HepG2 (cell line): ENCODE data around the gene NUTF2. TPM values are rescaled to one million over a fixed set of nuclear protein-coding genes. Genes with fewer than 3 reads are reported as not detected.

Experiments used
- GABPA ChIP-seq, 2 experiments: IDR thresholded peaks; 2 replicates each; pipeline ENCODE4 v1.6.1; 2011 to 2016; ENCODE audit warnings: low read depth in 2 of 2, low read length in 1 of 2, missing biosample characterization in 1 of 2, missing genetic modification characterization in 1 of 2
- PHF5A ChIP-seq: IDR thresholded peaks from one replicate; pipeline ENCODE4 v1.6.1; 2018; ENCODE audit warnings: low read depth, missing genetic modification reagents; ENCODE audit not compliant: unreplicated experiment
- PHF8 ChIP-seq: sonication (generic); formaldehyde crosslinking; IDR thresholded peaks from 2 replicates; pipeline ENCODE4 v1.5.0; 2020; ENCODE audit warnings: missing genetic modification reagents
- SNAPC4 ChIP-seq: sonication (generic); formaldehyde crosslinking; IDR thresholded peaks from 2 replicates; pipeline ENCODE4 v1.4.0; 2020; ENCODE audit warnings: mild to moderate bottlenecking, missing genetic modification reagents
- ZBTB38 ChIP-seq: sonication (generic); formaldehyde crosslinking; IDR thresholded peaks from 2 replicates; pipeline ENCODE4 v1.5.1; 2020; ENCODE audit warnings: mild to moderate bottlenecking, missing genetic modification reagents
- ZNF138 ChIP-seq: sonication (generic); formaldehyde crosslinking; IDR thresholded peaks from 2 replicates; pipeline ENCODE4 v1.5.0; 2020; ENCODE audit warnings: mild to moderate bottlenecking, low read depth, missing genetic modification reagents
- ZNF44 ChIP-seq: sonication (generic); formaldehyde crosslinking; IDR thresholded peaks from 2 replicates; pipeline ENCODE4 v1.5.1; 2020; ENCODE audit warnings: mild to moderate bottlenecking, missing genetic modification reagents
- ZNF547 ChIP-seq: sonication (generic); formaldehyde crosslinking; IDR thresholded peaks from 2 replicates; pipeline ENCODE4 v1.5.1; 2020; ENCODE audit warnings: mild to moderate bottlenecking, missing genetic modification reagents
- ZNF770 ChIP-seq: sonication (generic); formaldehyde crosslinking; IDR thresholded peaks from 2 replicates; pipeline ENCODE4 v1.5.0; 2020; ENCODE audit warnings: mild to moderate bottlenecking, missing genetic modification reagents
- ZNF800 ChIP-seq: sonication (generic); formaldehyde crosslinking; IDR thresholded peaks from 2 replicates; pipeline ENCODE4 v1.4.0; 2020; ENCODE audit warnings: missing genetic modification reagents
- polyA plus RNA-seq, 8 experiments: library from polyadenylated mRNA; depleted of rRNA in 3 of 8; stranded (reverse) in 7 of 8; unstranded in 1 of 8; fragments of >200 nt; fragmentation: Illumina TruSeq in 4 of 8; extraction: Trizol in 4 of 8; gene quantifications; 2 replicates each; pipeline versions ENCODE4 v1.2.1 to v1.2.3, GENCODE V29; 2011 to 2016; ENCODE audit warnings: low read depth in 4 of 8, missing spikeins in 1 of 8, mixed read lengths in 1 of 8; ENCODE audit not compliant: insufficient read depth in 1 of 8
- total RNA-seq, 5 experiments: library from RNA; depleted of rRNA; stranded (reverse); fragments of >200 nt; fragmentation: Illumina TruSeq; extraction: Trizol; gene quantifications; 2 replicates each; pipeline ENCODE4 v1.2.3, GENCODE V29; 2016; ENCODE audit warnings: low read depth in 1 of 5
- TF ChIP-seq, protein P1 (sequence below): sonication (generic); formaldehyde crosslinking; IDR thresholded peaks from 2 replicates; pipeline ENCODE4 v1.5.0; 2020; ENCODE audit warnings: mild to moderate bottlenecking, missing genetic modification reagents
- TF ChIP-seq, protein P2 (sequence below): sonication (generic); formaldehyde crosslinking; IDR thresholded peaks from 2 replicates; pipeline ENCODE4 v1.5.1; 2020; ENCODE audit warnings: missing genetic modification reagents, mild to moderate bottlenecking, borderline replicate concordance
- TF ChIP-seq, protein P3 (sequence below): sonication (generic); formaldehyde crosslinking; IDR thresholded peaks from 2 replicates; pipeline ENCODE4 v1.5.1; 2020; ENCODE audit warnings: missing genetic modification reagents, mild to moderate bottlenecking, borderline replicate concordance

Gene NUTF2
- total and polyA plus RNA-seq, 2 of the 13 experiments (the other 11 are each of a cell fraction or from before 2014, with no cell fraction given): 168 to 214 TPM

- TF ChIP-seq SNAPC4 (CRISPR knock-in tag) (peak; percentile 83; the same call in 1 of the 2 replicates), PHF8 (CRISPR knock-in tag) (peak; percentile 59; the same call in 1 of the 2 replicates), ZNF770 (peak; percentile 13; the same call in 1 of the 2 replicates), ZNF138 (CRISPR knock-in tag) (peak; percentile 84), PHF5A (CRISPR knock-in tag) (no peak), GABPA (IDR thresholded peaks at IDR 0.05; ENCODE audit: low read depth, low read length) (no peak), GABPA (CRISPR knock-in tag; IDR thresholded peaks at IDR 0.05; ENCODE audit: low read depth) (peak; percentile 15; the same call in 1 of the 2 replicates), ZNF547 (peak; percentile 82; the same call in 1 of the 2 replicates), ZNF800 (CRISPR knock-in tag) (peak; percentile 67; the same call in 1 of the 2 replicates), ZNF44 (CRISPR knock-in tag) (peak; percentile 87), ZBTB38 (CRISPR knock-in tag) (no peak; the same call in 1 of the 2 replicates)
- TF ChIP-seq, protein P1, sequence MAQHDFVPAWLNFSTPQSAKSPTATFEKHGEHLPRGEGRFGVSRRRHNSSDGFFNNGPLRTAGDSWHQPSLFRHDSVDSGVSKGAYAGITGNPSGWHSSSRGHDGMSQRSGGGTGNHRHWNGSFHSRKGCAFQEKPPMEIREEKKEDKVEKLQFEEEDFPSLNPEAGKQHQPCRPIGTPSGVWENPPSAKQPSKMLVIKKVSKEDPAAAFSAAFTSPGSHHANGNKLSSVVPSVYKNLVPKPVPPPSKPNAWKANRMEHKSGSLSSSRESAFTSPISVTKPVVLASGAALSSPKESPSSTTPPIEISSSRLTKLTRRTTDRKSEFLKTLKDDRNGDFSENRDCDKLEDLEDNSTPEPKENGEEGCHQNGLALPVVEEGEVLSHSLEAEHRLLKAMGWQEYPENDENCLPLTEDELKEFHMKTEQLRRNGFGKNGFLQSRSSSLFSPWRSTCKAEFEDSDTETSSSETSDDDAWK (CRISPR knock-in tag): no peak
- TF ChIP-seq, protein P2, sequence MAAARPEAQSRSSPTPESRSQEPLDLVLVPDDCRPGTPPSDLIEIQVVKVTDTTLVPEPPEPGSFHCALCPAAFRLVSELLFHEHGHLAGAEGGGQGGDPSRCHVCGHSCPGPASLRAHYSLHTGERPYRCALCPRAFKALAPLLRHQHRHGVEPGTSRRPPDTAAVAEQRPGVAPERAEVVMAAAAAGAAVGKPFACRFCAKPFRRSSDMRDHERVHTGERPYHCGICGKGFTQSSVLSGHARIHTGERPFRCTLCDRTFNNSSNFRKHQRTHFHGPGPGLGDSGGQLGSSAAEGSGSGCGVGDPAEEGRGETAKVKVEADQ: peak; percentile 96
- TF ChIP-seq, protein P3, sequence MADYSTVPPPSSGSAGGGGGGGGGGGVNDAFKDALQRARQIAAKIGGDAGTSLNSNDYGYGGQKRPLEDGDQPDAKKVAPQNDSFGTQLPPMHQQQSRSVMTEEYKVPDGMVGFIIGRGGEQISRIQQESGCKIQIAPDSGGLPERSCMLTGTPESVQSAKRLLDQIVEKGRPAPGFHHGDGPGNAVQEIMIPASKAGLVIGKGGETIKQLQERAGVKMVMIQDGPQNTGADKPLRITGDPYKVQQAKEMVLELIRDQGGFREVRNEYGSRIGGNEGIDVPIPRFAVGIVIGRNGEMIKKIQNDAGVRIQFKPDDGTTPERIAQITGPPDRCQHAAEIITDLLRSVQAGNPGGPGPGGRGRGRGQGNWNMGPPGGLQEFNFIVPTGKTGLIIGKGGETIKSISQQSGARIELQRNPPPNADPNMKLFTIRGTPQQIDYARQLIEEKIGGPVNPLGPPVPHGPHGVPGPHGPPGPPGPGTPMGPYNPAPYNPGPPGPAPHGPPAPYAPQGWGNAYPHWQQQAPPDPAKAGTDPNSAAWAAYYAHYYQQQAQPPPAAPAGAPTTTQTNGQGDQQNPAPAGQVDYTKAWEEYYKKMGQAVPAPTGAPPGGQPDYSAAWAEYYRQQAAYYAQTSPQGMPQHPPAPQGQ (CRISPR knock-in tag): peak; percentile 93; the same call in 1 of the 2 replicates
Measured at GRCh38 chr16:67842509-67843342, 4.0 kb upstream of the NUTF2 start (continued).
